GM21381 (cell line): ENCODE data around the gene TNIK.
"Not testable (repeated sequence)": the region's sequence is repeated elsewhere in the genome, so short reads cannot be mapped to it uniquely, and the experiment has no call there.

Experiments
- ATAC-seq: cut with Tn5 transposase; IDR thresholded peaks from one replicate; pipeline ENCODE4 v1.9.1; 2021; ENCODE audit warnings: mild to moderate bottlenecking, moderate library complexity; ENCODE audit not compliant: unreplicated experiment

The TNIK gene

DNA sequence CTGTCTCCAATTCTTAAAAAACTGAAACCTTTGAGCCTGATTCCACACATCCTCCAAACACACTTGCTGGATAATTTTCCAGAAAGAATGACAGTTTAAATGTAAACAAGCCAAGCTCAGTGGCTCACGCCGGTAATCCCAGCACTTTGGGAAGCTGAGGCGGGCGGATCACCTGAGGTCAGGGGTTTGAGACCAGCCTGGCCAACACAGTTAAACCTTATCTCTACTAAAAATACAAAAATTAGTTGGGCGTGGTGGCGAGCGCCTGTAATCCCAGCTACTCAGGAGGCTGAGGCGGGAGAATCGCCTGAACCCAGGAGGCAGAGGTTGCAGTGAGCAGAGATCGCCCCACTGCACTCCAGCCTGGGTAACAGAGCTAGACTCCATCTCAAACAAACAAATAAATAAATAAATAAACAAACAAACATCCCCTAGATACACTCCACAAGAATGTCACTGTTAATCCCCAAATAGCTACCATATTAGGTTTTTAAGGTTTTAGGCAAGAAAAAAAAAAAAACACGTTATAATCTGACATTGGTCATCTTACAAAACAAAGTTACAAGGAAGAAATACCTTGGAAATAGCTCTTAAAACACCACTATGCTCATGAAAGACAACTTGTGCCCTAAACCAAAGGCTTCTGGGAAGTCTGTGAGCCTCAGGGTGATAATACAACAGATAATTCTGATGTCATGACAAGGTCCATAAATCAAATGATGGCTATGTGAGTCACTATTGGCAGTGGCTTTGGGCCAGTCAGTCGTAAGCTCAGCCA is 13.2 kb downstream of the TNIK start:
- ATAC-seq = no peak

DNA sequence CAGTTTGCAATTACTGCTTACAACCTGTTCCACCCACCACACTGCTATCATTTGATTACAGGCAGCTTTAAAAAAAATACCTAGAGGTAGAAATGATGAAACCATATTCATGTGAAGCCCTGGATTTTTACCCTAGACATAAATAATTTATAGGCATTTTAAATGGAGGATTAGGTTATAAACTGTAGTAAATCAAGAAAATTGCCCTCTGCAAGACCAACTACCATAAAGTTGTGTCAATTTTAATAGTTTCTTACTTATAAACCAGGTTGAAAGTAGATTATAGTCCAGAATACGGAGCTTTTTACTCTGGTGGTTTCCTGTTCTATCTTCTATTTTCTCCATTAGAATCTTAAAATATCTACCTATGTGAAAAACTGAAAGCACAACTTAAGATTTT is 13.9 kb downstream of the TNIK start:
- ATAC-seq = no peak

DNA sequence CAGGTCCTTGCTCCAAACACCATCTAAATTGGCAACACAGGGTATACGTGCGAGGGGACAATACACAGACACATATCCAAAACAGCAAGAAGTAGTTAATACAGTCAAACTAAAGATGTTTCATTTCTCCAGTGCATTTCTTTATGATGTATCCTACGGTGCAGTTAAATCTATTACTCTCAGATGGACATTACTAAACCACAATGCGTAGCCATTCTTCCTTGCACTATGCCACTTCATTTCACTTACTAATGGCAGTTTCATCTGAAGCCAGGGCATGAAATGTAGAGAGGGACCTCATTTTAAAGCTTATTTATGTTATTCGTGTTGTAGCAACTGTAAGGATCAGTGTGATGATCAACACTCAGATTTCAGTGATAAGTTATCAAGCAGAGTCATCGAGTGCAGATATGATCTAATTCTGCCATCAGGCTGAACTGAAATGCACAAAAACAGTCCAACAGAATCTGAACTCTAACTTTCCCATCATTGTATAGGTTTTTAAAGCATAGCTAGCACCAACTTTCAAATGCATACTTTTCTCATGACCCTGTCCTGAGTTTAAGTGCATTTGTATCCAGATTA is 14.5 kb downstream of the TNIK start:
- no peak for ATAC-seq

DNA sequence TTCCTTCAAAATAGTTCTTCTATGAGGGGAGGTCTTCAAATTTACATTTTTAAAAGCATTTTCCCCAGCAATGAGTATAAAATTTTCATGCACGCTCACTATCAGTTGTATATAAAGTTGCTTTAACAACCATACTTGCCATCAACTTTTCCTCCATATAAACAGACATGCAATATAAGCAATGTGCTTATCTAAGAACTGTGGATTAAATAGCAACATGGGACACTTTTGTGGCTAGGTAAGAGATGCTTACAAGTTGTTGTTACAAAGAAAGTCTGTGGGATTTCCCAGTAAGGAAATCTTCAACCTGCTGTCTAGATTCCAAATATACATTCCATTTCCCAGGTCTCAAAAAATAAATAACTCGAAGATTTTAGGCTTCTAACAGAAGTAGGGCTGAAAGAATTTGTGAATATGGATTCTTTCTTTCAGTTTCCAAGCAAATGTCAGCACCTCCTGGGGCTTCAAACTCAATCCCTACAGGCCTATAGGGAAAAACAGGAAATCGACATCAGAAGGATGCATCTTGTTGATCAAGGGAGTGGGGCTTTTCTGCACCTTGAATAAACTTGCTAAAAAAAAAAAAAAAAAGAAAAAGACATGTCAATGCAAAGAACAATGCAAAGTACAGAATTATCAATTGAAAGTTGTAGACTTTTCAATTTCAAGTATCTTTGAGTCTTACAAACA is 16.1 kb downstream of the TNIK start:
- no peak for ATAC-seq

DNA sequence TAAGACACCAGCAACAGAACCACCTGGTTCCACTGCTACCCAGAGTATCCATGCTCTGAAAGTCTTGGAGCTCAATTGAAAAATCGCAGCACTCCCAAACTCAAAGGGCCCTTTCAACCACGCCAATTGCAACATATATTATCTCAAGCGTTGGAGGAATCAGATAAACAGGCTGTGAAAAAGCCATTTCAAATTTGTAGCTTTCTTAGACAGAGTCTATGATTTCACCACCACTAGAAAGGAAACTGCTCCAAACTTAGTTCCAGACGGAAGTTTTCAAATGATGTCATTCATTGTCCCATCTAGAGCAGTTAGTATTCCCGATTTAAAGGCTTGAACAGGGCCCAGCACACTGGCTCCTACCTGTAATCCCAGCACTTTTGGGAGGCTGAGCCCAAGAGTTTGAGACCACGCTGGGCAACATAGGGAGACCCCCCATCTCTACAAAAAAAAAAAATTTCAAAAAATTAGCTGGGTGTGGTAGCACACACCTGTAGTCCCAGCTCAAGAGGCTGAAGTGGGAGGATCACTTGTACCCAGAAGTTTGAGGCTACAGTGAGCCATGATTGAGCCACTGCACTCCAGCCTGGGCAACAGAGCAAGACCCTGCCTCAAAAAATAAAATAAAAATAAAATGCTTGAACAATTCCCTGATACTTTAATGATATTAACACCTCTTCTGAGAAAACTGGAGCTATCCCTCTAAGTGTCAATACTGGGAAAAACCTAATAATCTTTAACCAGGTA is 16.8 kb downstream of the TNIK start:
- no peak for ATAC-seq

- ATAC-seq = no peak
These were observed 18.0 kb downstream of the TNIK start for GRCh38 chr3:171442184-171442583.

DNA sequence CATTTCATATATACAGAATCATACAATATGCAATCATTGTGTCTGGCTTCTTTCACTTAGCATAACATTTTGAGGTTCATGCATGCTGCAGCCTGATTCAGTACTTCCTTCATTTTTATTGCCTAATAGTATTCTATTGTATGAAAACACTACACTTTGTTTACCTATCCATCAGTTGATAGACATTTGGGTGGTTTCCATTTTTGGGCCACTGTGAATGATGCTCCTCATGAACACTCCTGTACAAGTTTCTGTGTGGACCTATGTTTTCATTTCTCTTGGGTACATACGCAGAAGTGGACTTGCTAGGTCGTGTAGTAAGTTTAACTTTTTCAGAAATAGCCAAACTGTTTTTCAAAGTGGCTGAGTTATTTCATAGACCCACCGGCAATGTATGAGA is 18.8 kb downstream of the TNIK start:
- ATAC-seq = no peak

DNA sequence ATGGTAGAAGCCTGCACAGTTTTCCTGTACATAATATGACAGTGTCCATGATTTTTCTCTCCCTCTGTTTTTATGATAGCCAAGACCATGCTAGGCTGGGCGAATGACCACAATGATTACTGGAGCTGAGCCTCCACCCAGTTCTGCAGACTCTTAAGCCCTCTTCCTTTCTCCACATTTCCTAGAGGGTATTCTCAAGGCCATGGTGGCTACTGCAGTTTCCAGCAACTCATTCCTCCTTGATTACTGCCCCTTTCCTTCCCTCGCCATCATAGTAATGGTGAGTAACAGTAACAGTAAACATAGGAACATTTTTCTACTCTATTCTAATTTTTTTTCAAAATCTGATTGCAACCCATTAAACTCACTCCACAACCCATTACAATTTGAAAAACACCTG is 20.2 kb downstream of the TNIK start:
- ATAC-seq = no peak

DNA sequence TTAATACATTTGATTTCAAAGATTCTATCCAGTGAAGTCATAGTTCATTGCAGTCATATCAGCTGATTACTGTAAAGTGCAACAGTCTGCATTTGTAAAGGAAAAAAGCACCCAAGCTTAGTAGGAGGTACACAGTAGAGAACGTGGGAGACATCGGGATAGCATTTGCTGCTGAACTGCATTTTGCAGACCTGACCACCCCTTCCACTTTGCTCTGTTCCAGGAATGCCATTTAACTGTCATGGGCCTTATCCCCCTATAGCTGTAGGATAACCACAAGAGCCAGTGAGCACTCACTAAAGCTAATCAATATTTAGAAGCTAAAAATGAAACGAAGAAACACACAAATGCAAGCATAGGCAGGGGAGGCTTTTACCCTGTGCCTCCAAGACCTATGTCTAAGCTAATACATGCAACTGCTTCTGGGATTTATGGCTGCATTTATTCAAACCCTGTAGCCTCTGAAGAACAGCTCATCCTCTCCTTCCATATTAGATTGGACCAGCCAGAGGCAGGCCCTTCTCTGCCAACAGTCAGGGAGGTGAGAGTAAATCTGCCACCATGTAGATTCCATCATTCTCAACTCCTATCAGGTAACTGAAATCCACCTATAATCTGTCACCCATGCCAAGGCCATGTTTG is 23.0 kb downstream of the TNIK start:
- no peak for ATAC-seq

GRCh38 chr3:171436380-171436779 is 23.8 kb downstream of the TNIK start:
- ATAC-seq = no peak

GRCh38 chr3:171435757-171436156 is 24.4 kb downstream of the TNIK start:
- ATAC-seq = no peak

GRCh38 chr3:171435143-171435542 is 25.1 kb downstream of the TNIK start:
- ATAC-seq = no peak

GRCh38 chr3:171432548-171432947 is 27.7 kb downstream of the TNIK start:
- no peak for ATAC-seq

- no peak for ATAC-seq
These were observed 28.7 kb downstream of the TNIK start for GRCh38 chr3:171431550-171431949.

DNA sequence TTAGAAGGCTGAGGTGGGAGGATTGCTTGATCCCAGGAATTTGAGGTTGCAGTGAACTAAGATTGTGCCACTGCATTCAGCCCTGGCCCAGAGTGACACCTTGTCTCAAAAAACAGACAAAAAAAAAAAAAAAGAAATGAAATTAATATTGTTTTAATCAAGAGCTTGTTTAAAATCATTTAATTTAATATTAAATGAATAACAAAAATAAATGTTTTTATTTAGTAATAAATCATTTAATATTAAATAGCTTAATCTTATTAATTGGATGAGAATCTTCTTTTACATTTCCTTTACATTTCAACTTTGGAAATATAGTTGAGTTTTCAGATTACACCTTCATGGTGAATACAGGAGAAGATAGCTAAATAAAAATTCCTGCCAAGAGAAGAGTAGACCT is 29.7 kb downstream of the TNIK start:
- ATAC-seq = no peak

GRCh38 chr3:171429635-171430034 is 30.6 kb downstream of the TNIK start:
- no peak for ATAC-seq

- ATAC-seq = no peak
These were observed 31.3 kb downstream of the TNIK start for GRCh38 chr3:171428892-171429291.

GRCh38 chr3:171428321-171428787 is 31.9 kb downstream of the TNIK start:
- no peak for ATAC-seq

- no peak for ATAC-seq
These were observed 32.4 kb downstream of the TNIK start for GRCh38 chr3:171427771-171428320.

- not testable (repeated sequence) for ATAC-seq
These were observed 36.1 kb downstream of the TNIK start for GRCh38 chr3:171424063-171424462.

GRCh38 chr3:171422855-171423254 is 37.4 kb downstream of the TNIK start:
- not testable (repeated sequence) for ATAC-seq
